PC-9 (cell line): ENCODE measurements around the gene TOPAZ1.

Source experiments
- CTCF ChIP-seq: fragments of 200-600 bp; sonication (generic); conservative IDR thresholded peaks from 2 replicates; pipeline ENCODE4 v1.6.1; 2017; ENCODE audit warnings: mixed run types, antibody characterized with exemption, mild to moderate bottlenecking, moderate library complexity
- EZH2 ChIP-seq: fragments of 200-600 bp; sonication (generic); IDR thresholded peaks from 2 replicates; pipeline ENCODE4 v1.8.0; 2017; ENCODE audit warnings: antibody characterized with exemption, low read depth

- TF ChIP-seq CTCF (no peak), EZH2 (no peak)
These were observed 100.6 kb downstream of the TOPAZ1 start for GRCh38 chr3:44342176-44342790.
